Motor neuron (in vitro differentiated cells): ENCODE results near the gene AP3S2. TPM values are rescaled to one million over a fixed set of nuclear protein-coding genes. Genes with fewer than 3 reads are reported as not detected.
"Not testable (repeated sequence)": the region's sequence is repeated elsewhere in the genome, so short reads cannot be mapped to it uniquely, and the experiment has no call there.

ENCODE experiments used
- ATAC-seq, 8 experiments: fragments of 200-7000 bp; cut with Tn5 transposase; replicated peaks in 6 of 8; 2 replicates each; pipeline ENCODE4 v1.8.0; 2021; ENCODE audit warnings: mild to moderate bottlenecking in 8 of 8, moderate library complexity in 8 of 8
- H3K27ac ChIP-seq, 2 donors: fragments of 250-450 bp; sonication (Bioruptor Pico); 2 replicates each; pipeline ENCODE4 v1.9.0; 2021; ENCODE audit warnings: antibody characterized with exemption in 2 of 2, mild to moderate bottlenecking in 2 of 2, moderate library complexity in 1 of 2
- H3K4me1 ChIP-seq, 2 donors: fragments of 250-450 bp; sonication (Bioruptor Pico); replicated peaks in 1 of 2; 2 replicates each; pipeline ENCODE4 v1.6.1; 2021; ENCODE audit warnings: antibody characterized with exemption in 2 of 2, mild to moderate bottlenecking in 2 of 2, moderate library complexity in 1 of 2
- H3K4me3 ChIP-seq, 5 donors: fragments of 250-450 bp; sonication (Bioruptor Pico); 2 replicates each; pipeline ENCODE4 v1.9.0; 2021; ENCODE audit warnings: antibody characterized with exemption in 5 of 5, mild to moderate bottlenecking in 5 of 5, moderate library complexity in 4 of 5
- WGBS, 10 experiments: fragments of 450-650 bp; shearing (Covaris generic); methylation state at CpG; one replicate each; pipeline ENCODE4 v1.0.0; 2022; 5-methylcytosine and 5-hydroxymethylcytosine counted together
- in situ Hi-C, 9 experiments: fragments of 400-800 bp; cut with MboI; loops; one replicate each; pipeline ENCODE4 v1.15.0; 2021; ENCODE audit warnings: low sequenced_read_pairs in 9 of 9, low pct_unique_long_range_greater_than_20kb in 2 of 9; ENCODE audit not compliant: unreplicated experiment in 9 of 9
- total RNA-seq, 8 experiments: library from RNA; unstranded; fragments of 300-600 nt; gene quantifications; 2 replicates each; pipeline versions ENCODE4 v1.2.3 to v1.2.4, GENCODE V29; 2022

AP3S2 gene
- total RNA-seq, 8 experiments from 2014 or later, result 35.5 to 68.8 (median 47.3) TPM

- H3K4me1 ChIP-seq, result no peaks in the 10 kb centered on the region
- WGBS, 10 experiments, result 67 to 100% (median 93%) methylated on average over 1 to 3 of the region's 3 CpGs; no CpG with 5 or more reads in 1 of the 10 experiments
- ATAC-seq, result no peak
- in situ Hi-C loops, result loop anchor here in 4 of 9 experiments (10.0 to 25.0 kb wide), 4 partner anchors 138 to 187 kb away; partner anchors contain the start of gene MESP1 (in 1 of the 4)
- no peak overlapping the region for H3K27ac ChIP-seq
- H3K4me3 ChIP-seq, result no peak overlapping the region
These were observed 6.3 kb upstream of the AP3S2 start for GRCh38 chr15:89899951-89900567.

- no peak for ATAC-seq
- Histone ChIP-seq H3K4me1 (no peaks in the 10 kb centered on the region), H3K4me3 (no peak overlapping the region), H3K27ac (no peak overlapping the region)
- in situ Hi-C loops, result loop anchor here in 3 of 9 experiments (10.0 to 25.0 kb wide), 3 partner anchors 137 to 185 kb away; partner anchors contain the start of gene MESP1 (in 1 of the 3)
- WGBS, 10 experiments, result 72 to 100% (median 87%) methylated on average over 1 to 8 of the region's 12 CpGs; no CpG with 5 or more reads in 1 of the 10 experiments
These were observed 5.6 kb upstream of the AP3S2 start for GRCh38 chr15:89899295-89899945.

- Histone ChIP-seq H3K4me3 (no peak overlapping the region), H3K4me1 (no peaks in the 10 kb centered on the region), H3K27ac (no peak overlapping the region)
- in situ Hi-C loops, result loop anchor here in 3 of 9 experiments (10.0 to 25.0 kb wide), 3 partner anchors 136 to 186 kb away; partner anchors contain the start of gene MESP1 (in 1 of the 3)
- 60 to 100% (median 78%) methylated on average over 1 to 6 of the region's 7 CpGs; no CpG with 5 or more reads in 2 of the 10 experiments for WGBS, 10 experiments
- ATAC-seq, result peak in 2 of 8 experiments; percentile 7 to 38
These were observed 5.0 kb upstream of the AP3S2 start for GRCh38 chr15:89898614-89899294.

- peaks cover 0 to under 1% of the 10 kb centered on the region in 2 donors for H3K4me1 ChIP-seq
- H3K27ac ChIP-seq, result no peak overlapping the region
- WGBS, 10 experiments, result 0 to 100% (median 63%) methylated on average over 1 to 2 of the region's 2 CpGs; no CpG with 5 or more reads in 3 of the 10 experiments
- in situ Hi-C loops, result loop anchor here in 3 of 9 experiments (10.0 to 25.0 kb wide), 3 partner anchors 136 to 187 kb away; partner anchors contain the start of gene MESP1 (in 1 of the 3)
- no peak for ATAC-seq
- H3K4me3 ChIP-seq, result no peak overlapping the region
These were observed 4.4 kb upstream of the AP3S2 start for GRCh38 chr15:89898146-89898545.

- in situ Hi-C loops, result loop anchor here in 3 of 9 experiments (10.0 to 25.0 kb wide), 3 partner anchors 131 to 192 kb away; partner anchors contain the start of gene MESP1 (in 1 of the 3)
- WGBS, 10 experiments, result 5 to 83% (median 60%) methylated on average over 2 to 6 of the region's 6 CpGs
- ATAC-seq, result no peak
- Histone ChIP-seq H3K4me3 (peak overlapping the region; percentile 67 to 88 (median 81)), H3K4me1 (peaks cover 0 to 7% of the 10 kb centered on the region in 2 donors), H3K27ac (no peak overlapping the region)
These were observed 767 bp downstream of the AP3S2 start for GRCh38 chr15:89893027-89893426.

GRCh38 chr15:89888214-89888804 lies 5.5 kb downstream of the AP3S2 start:
- in situ Hi-C loops, result loop anchor here in 2 of 9 experiments (25.0 kb wide), 2 partner anchors 126 to 174 kb away; partner anchors contain the start of gene MESP1 (in 1 of the 2)
- H3K4me3 ChIP-seq, result no peak overlapping the region
- no peak overlapping the region for H3K27ac ChIP-seq
- peaks cover 0 to 7% of the 10 kb centered on the region in 2 donors for H3K4me1 ChIP-seq
- 0 to 90% (median 66%) methylated on average over 1 to 3 of the region's 4 CpGs; no CpG with 5 or more reads in 3 of the 10 experiments for WGBS, 10 experiments
- ATAC-seq, result peak in 4 of 8 experiments; percentile 48 to 99 (median 96)

- 69 to 100% (median 95%) methylated on average over 1 to 2 of the region's 2 CpGs; no CpG with 5 or more reads in 3 of the 10 experiments for WGBS, 10 experiments
- Histone ChIP-seq H3K27ac (no peak overlapping the region), H3K4me1 (no peaks in the 10 kb centered on the region), H3K4me3 (no peak overlapping the region)
- no peak for ATAC-seq
- in situ Hi-C loops, result loop anchor here in 2 of 9 experiments (25.0 kb wide), 2 partner anchors 123 to 177 kb away; partner anchors contain the start of gene MESP1 (in 1 of the 2)
These were observed 8.2 kb downstream of the AP3S2 start for GRCh38 chr15:89885611-89886010.

- in situ Hi-C loops, result loop anchor here in 2 of 9 experiments (25.0 kb wide), 2 partner anchors 123 to 177 kb away; partner anchors contain the start of gene MESP1 (in 1 of the 2)
- not testable (repeated sequence) for ATAC-seq, H3K4me1 ChIP-seq, H3K4me3 ChIP-seq, H3K27ac ChIP-seq
- 33 to 86% (median 63%) methylated on average over 1 to 3 of the region's 3 CpGs; no CpG with 5 or more reads in 4 of the 10 experiments for WGBS, 10 experiments
These were observed 8.6 kb downstream of the AP3S2 start for GRCh38 chr15:89885179-89885578.

GRCh38 chr15:89883518-89883917 lies 10.3 kb downstream of the AP3S2 start:
- H3K4me3 ChIP-seq, result no peak overlapping the region
- no peaks in the 10 kb centered on the region for H3K4me1 ChIP-seq
- no peak for ATAC-seq
- H3K27ac ChIP-seq, result no peak overlapping the region
- in situ Hi-C loops, result loop anchor here in 2 of 9 experiments (25.0 kb wide), 2 partner anchors 121 to 179 kb away; partner anchors contain the start of gene MESP1 (in 1 of the 2)
- 67 to 100% (median 86%) methylated on average over 1 of the region's 1 CpG; no CpG with 5 or more reads in 5 of the 10 experiments for WGBS, 10 experiments

GRCh38 chr15:89880727-89881126 lies 13.1 kb downstream of the AP3S2 start:
- no peak overlapping the region for H3K27ac ChIP-seq
- no peak for ATAC-seq
- in situ Hi-C loops, result loop anchor here in 2 of 9 experiments (25.0 kb wide), 2 partner anchors 118 to 182 kb away; partner anchors contain the start of gene MESP1 (in 1 of the 2)
- no peaks in the 10 kb centered on the region for H3K4me1 ChIP-seq
- 22 to 100% (median 79%) methylated on average over 1 of the region's 1 CpG; no CpG with 5 or more reads in 1 of the 10 experiments for WGBS, 10 experiments
- no peak overlapping the region for H3K4me3 ChIP-seq

DNA sequence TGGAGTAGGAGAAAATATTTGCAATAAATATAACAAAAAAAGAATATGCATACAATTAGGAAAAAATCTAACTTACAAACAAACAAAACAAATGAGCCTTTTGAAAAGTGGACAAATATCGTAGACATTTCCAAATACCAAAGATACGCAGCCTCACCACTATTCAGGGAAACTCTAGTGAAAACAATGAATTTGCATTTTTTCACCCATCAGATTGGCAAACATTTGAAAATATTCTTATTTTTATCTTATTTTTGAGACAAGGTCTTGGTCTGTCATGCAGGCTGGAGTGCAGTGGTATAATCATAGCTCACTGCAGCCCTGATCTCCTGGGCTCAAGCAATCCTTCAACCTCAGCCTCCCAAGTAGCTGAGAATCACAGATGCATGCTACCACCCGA lies 15.5 kb downstream of the AP3S2 start:
- H3K27ac ChIP-seq, result no peak overlapping the region
- in situ Hi-C loops, result loop anchor here in 5 of 9 experiments (10.0 to 25.0 kb wide), 3 partner anchors 116 to 184 kb away; partner anchors contain the start of gene MESP1 (in 5 of the 5)
- ATAC-seq, result no peak
- H3K4me3 ChIP-seq, result no peak overlapping the region
- WGBS, 10 experiments, result 64 to 100% (median 82%) methylated on average over 1 to 3 of the region's 3 CpGs
- H3K4me1 ChIP-seq, result no peaks in the 10 kb centered on the region

DNA sequence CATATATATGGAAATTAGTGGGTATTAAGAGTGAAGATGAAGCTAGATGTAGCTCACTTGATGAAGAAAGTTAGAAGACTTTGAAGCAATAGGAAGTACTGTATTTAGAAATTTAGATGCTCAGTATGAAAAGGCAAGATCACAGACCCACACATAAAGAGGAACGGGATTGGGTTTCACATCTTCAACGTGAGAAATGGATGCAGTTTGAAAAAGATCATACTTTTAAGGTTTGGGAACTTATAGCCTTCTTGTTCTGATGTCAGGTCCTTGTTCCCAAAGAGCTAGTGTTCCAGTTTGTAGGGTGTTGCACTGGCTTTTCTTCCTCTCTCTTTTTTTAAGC lies 16.7 kb downstream of the AP3S2 start:
- no peak overlapping the region for H3K4me3 ChIP-seq
- WGBS, 10 experiments, result 53 to 100% (median 94%) methylated on average over 2 of the region's 2 CpGs; no CpG with 5 or more reads in 3 of the 10 experiments
- in situ Hi-C loops, result loop anchor here in 5 of 9 experiments (10.0 to 25.0 kb wide), 3 partner anchors 115 to 185 kb away; partner anchors contain the start of gene MESP1 (in 5 of the 5)
- H3K27ac ChIP-seq, result no peak overlapping the region
- H3K4me1 ChIP-seq, result no peaks in the 10 kb centered on the region
- no peak for ATAC-seq
